GM19397 (cell line): ENCODE data around the gene SNAPC2.

ENCODE experiments used
- ATAC-seq: cut with Tn5 transposase; IDR thresholded peaks from one replicate; pipeline ENCODE4 v1.9.1; 2021; ENCODE audit warnings: mild to moderate bottlenecking, moderate library complexity; ENCODE audit not compliant: unreplicated experiment

Gene SNAPC2

DNA sequence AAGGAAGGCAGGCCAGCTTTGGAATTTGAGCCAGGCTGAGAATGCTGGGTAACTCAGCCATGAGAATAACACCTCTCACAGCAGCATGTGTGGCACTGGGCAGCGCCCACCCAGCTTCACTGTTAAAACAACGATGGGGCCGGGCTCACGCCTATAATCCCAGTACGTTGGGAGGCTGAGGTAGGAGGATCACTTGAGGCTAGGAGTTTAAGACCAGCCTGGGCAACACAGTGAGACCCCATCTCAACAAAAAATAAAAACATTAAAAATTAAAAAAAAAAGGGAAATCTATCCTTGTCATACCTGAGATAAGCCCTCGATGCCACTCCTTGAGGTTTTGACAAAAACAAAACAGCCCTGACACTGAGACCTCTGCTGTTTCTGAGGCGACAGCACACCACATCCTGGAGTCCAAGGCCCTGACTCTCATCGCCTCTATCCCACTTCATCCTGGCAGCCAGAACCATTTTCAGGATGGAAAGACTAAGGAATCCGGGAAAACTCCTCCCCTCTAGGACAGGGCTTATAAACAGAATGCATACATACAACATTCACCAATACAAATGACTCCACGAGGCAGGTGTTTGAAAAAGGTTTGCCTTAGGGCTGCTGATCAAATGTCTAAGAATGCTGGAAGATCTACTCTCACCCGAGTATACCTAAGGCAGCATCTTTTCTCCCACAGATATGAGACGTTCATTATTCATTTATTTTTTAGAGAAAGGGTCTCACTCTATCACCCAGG, 46.0 kb downstream of the SNAPC2 start:
- no peak for ATAC-seq

DNA sequence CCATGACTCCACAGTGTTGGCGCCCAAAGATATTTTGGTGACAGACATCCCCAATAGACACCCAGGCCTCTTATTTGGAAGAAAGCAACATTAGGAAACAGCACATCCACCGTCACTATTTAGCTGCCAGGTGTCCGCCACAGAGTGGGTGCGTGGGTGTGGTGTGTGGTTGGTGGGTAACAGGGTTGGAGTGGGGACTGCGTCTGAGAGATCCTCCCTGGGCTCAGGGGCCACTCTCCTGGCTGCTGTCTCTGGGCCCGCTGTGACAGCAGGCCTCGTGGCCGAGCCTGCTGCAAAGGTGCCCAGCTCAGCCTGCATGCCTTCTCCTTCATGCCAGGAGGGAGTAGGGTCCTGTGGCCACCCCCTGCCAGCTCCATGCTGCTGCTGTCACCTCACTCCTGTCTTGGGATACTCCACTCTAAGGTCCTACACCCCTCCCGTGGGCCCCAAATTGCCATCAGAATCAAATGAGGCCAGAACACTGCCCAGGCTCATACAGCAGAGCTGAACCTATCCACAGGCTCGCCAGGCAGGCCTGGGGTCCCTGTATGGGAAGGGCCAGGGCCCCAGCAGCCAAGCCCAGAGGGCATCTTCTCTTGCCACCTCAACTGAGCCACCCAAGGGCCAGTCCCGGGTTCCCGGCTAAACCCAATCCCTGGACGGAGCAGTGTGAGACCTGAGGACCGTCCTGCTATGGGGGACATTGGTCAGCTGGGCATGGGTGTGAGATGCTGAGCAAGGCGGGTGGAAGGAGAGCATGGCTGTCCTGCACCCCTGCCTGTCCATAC, 48.1 kb downstream of the SNAPC2 start:
- no peak for ATAC-seq

DNA sequence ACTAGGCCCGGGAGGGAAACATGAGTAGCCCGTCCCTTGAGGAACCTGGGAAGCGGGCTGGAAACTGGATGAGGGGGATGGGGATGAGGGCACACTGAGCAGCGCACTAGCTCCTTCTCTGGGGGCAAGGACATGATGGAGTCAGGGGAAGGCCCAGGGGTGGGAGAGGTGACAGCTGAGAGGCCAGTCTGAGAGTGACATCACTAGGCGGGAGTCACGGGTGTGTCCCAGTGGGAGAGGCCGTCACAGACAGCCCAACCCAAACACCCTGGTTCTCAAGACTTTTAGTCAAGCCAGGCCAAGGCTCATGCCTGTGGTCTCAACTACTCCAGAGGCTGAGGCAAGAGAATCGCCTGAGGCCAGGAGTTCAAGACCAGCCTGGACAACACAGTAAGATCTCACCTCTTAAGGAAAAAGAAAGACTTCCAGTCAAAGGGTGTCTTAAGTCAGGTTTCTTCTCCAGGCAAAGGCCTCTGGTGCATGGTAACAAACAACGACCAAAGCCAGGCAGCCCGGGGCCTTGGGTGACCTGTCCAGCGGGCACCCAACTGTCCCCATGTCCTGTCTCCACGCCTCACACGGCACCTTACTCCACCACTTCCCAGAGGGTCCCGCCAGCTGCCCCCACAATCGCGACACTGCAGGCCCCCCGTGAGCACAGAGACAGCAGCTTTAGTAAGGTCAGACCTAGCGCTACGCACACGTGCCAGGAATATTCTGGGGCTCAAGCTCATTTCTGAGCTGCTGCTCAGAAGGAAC, 48.8 kb downstream of the SNAPC2 start:
- no peak for ATAC-seq

DNA sequence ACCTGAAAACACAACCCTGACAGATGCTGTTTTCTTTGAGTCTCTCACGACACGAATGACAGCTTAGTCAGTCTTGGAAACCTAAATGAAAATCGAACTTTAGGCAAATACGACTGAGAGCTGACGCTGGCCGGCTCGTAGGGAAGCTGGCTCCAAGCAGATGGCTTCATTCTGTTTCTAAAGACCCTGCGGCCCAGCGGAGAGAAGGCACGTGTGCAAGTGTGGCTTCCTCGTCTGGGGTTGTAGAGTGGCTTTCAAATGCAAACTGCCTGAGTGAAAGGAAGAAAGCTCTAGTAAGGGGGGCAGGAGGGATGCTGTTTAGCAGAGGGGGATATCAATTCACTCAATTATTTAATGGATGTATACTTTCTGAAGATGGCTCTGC, 49.4 kb downstream of the SNAPC2 start:
- no peak for ATAC-seq

DNA sequence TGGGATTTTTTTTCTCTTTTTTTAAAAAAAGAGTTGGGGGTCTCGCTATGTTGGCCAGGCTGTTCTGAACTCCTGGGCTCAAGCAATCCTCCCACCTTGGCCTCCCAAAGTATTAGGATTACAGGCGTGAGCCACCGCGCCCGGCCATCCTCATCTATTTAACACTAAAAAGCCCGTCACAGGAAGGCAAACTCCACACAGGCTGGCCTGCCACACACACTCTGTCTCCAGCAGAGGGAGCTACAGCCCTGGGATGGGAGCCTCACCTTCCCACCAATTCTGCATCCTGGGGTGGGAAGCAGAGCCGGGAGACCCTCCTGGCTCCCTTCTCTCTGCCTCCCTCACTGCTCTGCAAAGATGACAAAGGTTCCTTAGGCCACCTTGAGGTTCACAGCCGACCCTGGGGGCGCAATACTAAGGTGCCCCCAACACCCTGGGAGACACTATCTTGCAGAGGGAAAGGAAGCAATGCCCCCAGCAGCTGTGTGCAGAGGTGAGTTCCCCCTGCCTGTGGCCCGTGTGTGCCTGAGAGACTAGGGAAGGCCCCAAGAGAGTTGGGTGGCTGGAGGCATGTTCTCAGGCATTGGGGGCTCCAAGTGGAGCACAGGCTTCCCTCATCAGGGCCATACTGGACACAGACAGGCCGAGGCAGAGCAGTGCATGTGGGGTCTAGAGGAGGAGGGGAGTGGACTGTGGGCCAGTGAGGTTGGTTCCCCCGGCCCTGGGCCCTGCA, 50.7 kb downstream of the SNAPC2 start:
- ATAC-seq = no peak

DNA sequence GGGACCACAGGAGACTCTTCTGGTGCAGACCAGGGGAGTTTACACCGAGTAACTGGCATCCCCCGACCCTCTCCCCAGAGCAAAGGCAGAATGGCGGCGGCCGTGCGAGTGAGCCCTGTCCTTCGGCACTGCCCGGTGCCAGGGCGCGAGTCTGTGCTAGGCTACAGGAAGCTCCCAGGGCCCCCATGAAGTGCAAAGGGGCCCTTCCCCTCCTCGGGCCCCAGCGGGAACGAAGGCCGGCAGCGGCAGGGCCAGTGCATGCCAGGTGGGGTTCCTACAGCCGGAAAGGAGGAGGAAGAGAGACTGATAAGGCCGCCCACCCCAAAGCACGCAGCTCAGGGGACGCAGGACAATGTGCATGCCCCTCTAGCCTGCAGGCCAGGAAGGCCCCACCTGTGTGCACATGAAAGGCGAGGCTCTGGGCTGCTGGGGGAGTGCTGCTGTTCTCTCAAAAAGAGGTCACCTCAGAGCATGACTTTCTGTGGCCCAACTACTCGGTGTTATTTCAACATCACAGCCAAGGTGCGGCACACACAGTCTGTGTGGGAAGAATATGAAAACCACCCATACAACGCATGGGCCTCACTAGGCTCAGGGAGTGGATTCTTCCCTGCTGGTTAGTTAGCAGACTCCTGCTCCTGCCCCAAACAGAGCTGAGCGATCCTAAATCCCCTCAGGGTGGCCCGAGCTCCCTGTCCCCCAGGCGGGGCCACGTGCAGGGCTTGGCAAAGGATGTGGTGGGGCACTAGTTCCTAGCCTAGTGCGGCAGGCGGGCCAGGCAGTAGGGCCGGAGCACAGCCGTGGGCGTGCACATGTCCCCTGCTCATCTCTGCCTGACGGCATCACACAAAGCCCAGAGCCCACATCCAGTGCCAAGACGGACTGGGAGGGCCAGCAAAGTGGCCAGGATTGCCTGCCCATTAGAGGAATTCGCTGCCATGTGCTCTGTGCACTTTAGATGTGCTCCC, 51.7 kb downstream of the SNAPC2 start:
- no peak for ATAC-seq
